Transverse colon (tissue), 4 donors: ENCODE data around the gene ZNF234. TPM values are rescaled to one million over a fixed set of nuclear protein-coding genes. Genes with fewer than 3 reads are reported as not detected.

Experiments used
- DNase-seq: peaks from one replicate; pipeline ENCODE4 v3.0.0-alpha.2; 2019
- H3K27ac ChIP-seq, 4 donors: fragments of 200-600 bp; sonication (generic); 2 replicates each; pipeline ENCODE4 v1.5.1; 2016 to 2018; ENCODE audit warnings: inconsistent platforms in 4 of 4
- H3K27me3 ChIP-seq: fragments of 200-600 bp; sonication (generic); 2 replicates; pipeline ENCODE4 v1.5.1; 2017; ENCODE audit warnings: inconsistent platforms
- H3K36me3 ChIP-seq, 4 donors: fragments of 200-600 bp; sonication (generic); 2 replicates each; pipeline ENCODE4 v1.5.1; 2017 to 2019; ENCODE audit warnings: inconsistent platforms in 4 of 4
- H3K4me1 ChIP-seq, 4 donors: fragments of 200-600 bp; sonication (generic); 2 replicates each; pipeline ENCODE4 v1.5.1; 2017 to 2020; ENCODE audit warnings: inconsistent platforms in 4 of 4
- H3K4me3 ChIP-seq, 4 donors: fragments of 200-600 bp; sonication (generic); 1 replicate in 1 of 4; 2 replicates in 3 of 4; pipeline versions ENCODE4 v1.5.1 to v1.6.1; 2017 to 2019; ENCODE audit warnings: inconsistent platforms in 4 of 4
- H3K9me3 ChIP-seq, 2 donors: fragments of 200-600 bp; sonication (generic); 2 replicates each; pipeline ENCODE4 v1.5.1; 2017 to 2019; ENCODE audit warnings: inconsistent platforms in 2 of 2
- EP300 ChIP-seq: sonication (generic); formaldehyde crosslinking; IDR thresholded peaks from one replicate; pipeline ENCODE4 v1.6.1; 2017; ENCODE audit warnings: antibody characterized with exemption, low read depth
- POLR2A ChIP-seq: fragments of 450-650 bp; IDR thresholded peaks from one replicate; pipeline ENCODE4 v1.6.1; 2016; ENCODE audit warnings: antibody characterized with exemption, mild to moderate bottlenecking, moderate library complexity
- POLR2AphosphoS5 ChIP-seq, 3 donors: sonication (generic); formaldehyde crosslinking; IDR thresholded peaks; one replicate each; pipeline ENCODE4 v1.6.1; 2016; ENCODE audit warnings: antibody characterized with exemption in 3 of 3
- WGBS, 2 donors: methylation state at CpG; one replicate each; pipeline ENCODE4 v1.1.5; 2018; ENCODE audit warnings: low coverage in 1 of 2; 5-methylcytosine and 5-hydroxymethylcytosine counted together
- in situ Hi-C, 4 donors: fragments of 200-750 bp; cut with MboI; loops; one replicate each; pipeline versions ENCODE4 v1.15.0 to v1.15.1; 2017; ENCODE audit warnings: low sequenced_read_pairs in 3 of 4, low pct_ligation_motif_present in 1 of 4, low pct_unique_long_range_greater_than_20kb in 1 of 4
- intact Hi-C: fragments of 100-400 bp; cut with DNase I; formaldehyde crosslinking; loops from one replicate; pipeline ENCODE4 v1.15.1; 2023; ENCODE audit warnings: low total_unique reads
- total RNA-seq, 4 donors: library from RNA; depleted of rRNA; stranded (reverse); fragments of >200 nt; gene quantifications; one replicate each; pipeline ENCODE4 v1.1.0, GENCODE V29; 2016
- TF ChIP-seq, protein P1 (sequence below), 5 experiments: fragments of 200-600 bp in 3 of 5; fragments of 450-650 bp in 2 of 5; sonication (generic) in 3 of 5; IDR thresholded peaks; 1 replicate in 2 of 5; 2 replicates in 3 of 5; pipeline ENCODE4 v1.5.1; 2016 to 2017; ENCODE audit warnings: antibody characterized with exemption in 5 of 5, inconsistent platforms in 3 of 5, mild to moderate bottlenecking in 2 of 5, moderate library complexity in 1 of 5

The ZNF234 gene
- total RNA-seq, 4 donors from 2014 or later: 4.6 to 12.4 (median 10.1) TPM; not detected in 1

GRCh38 chr19:44109458-44109857, 31.9 kb upstream of the ZNF234 start:
- in situ Hi-C loops (no loop called here), intact Hi-C loops (loop anchor here (10.0 kb wide), 1 partner anchor 55 kb away; the partner anchor contains the start of gene ZNF226)
- no peak for TF ChIP-seq POLR2A
- TF ChIP-seq, protein P1, sequence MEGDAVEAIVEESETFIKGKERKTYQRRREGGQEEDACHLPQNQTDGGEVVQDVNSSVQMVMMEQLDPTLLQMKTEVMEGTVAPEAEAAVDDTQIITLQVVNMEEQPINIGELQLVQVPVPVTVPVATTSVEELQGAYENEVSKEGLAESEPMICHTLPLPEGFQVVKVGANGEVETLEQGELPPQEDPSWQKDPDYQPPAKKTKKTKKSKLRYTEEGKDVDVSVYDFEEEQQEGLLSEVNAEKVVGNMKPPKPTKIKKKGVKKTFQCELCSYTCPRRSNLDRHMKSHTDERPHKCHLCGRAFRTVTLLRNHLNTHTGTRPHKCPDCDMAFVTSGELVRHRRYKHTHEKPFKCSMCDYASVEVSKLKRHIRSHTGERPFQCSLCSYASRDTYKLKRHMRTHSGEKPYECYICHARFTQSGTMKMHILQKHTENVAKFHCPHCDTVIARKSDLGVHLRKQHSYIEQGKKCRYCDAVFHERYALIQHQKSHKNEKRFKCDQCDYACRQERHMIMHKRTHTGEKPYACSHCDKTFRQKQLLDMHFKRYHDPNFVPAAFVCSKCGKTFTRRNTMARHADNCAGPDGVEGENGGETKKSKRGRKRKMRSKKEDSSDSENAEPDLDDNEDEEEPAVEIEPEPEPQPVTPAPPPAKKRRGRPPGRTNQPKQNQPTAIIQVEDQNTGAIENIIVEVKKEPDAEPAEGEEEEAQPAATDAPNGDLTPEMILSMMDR (IDR thresholded peaks at IDR 0.05): no peak
- no peak for TF ChIP-seq EP300
- TF ChIP-seq POLR2AphosphoS5 (IDR thresholded peaks at IDR 0.05): no peak
- H3K9me3 ChIP-seq: peaks cover 44 to 68% of the 10 kb centered on the region in 2 donors
- no peaks in the 10 kb centered on the region for H3K27me3 ChIP-seq
- no peak overlapping the region for H3K4me3 ChIP-seq
- H3K27ac ChIP-seq: no peak overlapping the region
- DNase-seq: no peak
- H3K36me3 ChIP-seq: peaks cover 0 to 35% (median 16%) of the 10 kb centered on the region in 4 donors
- H3K4me1 ChIP-seq: peaks cover 0 to 18% (median 9%) of the 10 kb centered on the region in 4 donors

DNA sequence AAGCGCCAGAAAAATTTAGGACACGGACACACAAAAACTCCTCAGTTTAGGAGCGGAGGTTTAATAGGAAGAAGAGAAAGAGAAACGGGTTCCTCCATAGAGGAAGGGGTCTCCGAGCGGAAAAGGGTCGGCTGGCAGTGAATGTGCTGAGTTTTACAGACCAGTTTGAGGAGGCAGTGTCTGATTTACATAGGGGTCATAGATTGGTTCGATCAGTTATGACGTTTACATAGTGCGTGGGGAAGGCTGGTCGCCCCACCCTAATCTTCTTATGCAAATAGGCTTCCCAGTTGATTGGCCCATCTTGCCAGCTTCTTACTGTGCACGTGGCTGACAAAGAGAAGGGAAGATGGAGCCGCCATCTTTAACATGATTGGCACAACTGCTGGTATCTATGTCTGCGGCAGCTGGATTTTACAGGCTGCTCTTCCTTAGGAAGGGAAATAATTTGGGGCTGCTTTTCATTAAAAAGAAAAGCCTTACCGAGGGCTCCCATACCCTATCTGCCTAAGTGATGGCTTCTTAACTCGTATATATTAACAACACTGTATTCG, 29.4 kb upstream of the ZNF234 start:
- intact Hi-C loops (no loop called here), in situ Hi-C loops (no loop called here)
- Histone ChIP-seq H3K36me3 (peaks cover 0 to 12% (median 6%) of the 10 kb centered on the region in 4 donors), H3K4me3 (peak overlapping the region in 3 of 4 donors; percentile 56 to 84 (median 83)), H3K4me1 (peaks cover 0 to 21% (median 10%) of the 10 kb centered on the region in 4 donors), H3K27me3 (no peaks in the 10 kb centered on the region), H3K27ac (no peak overlapping the region), H3K9me3 (peaks cover 25 to 43% of the 10 kb centered on the region in 2 donors)
- 35 to 39% methylated on average over 11 to 17 of the region's 17 CpGs for WGBS, 2 donors
- DNase-seq: no peak
- TF ChIP-seq POLR2AphosphoS5 (IDR thresholded peaks at IDR 0.05) (no peak), POLR2A (no peak), EP300 (no peak)
- TF ChIP-seq, protein P1 (IDR thresholded peaks at IDR 0.05): no peak

DNA sequence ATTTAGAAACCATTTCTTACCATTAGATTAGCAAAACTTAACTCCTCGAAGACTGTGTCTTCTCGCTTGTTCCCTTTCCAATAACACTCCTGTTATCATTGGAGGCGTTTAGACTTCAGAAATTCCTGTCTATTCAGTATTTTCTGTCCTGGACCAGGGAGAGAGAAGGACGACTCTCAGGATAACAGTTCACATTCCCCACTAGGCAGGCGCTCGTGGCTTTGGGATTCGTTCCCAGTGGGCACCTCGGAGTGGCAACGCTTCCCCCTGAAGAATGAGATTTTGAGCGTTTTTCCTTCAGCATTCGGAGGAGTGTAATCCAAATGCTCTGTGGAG, 28.6 kb upstream of the ZNF234 start:
- intact Hi-C loops: no loop called here

DNA sequence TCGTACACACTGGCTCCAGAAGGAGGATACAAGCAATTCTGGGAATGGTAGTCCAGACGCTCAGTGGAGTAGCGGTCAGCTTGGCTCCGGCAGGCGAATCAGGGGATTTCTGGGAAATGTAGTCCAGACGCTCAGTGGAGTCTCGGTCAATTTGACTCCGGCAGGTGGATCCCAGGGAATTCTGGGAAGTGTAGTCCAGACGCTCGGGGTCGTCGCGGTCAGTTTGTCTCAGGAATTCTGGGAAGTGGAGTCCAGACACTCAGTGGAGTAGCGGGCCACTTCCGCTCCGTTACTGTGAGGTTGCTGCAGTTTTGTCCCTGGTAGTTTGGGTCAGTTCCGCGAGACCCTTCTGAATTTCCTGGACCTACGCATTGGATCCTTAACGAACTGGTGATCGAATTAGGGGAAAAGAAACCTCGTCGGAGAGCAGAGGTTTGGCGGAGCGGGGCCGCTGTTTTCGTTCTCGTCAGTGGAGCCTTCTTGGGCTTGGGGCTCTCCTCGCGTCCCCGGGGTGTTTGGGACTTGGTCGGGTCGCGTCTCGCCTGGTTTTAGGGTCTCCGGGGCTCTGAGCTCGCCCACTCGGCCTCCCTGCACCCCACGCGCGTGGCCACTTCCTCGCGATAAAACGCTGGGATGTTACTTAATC, 28.1 kb upstream of the ZNF234 start, which contains the start of gene ZNF225:
ZNF225 (plus strand) TSS at position 262 of the 646 bp plus-strand sequence. CDS start 2,429 bp downstream, outside the sequence.
- Histone ChIP-seq H3K27ac (peak within 1 kb of the TSS; percentile 63 to 85 (median 80)), H3K9me3 (peaks cover 14 to 30% of the 10 kb centered on the region in 2 donors), H3K4me3 (peak within 1 kb of the TSS; percentile 56 to 84 (median 76)), H3K27me3 (no peaks in the 10 kb centered on the region), H3K4me1 (peaks cover 0 to 21% (median 10%) of the 10 kb centered on the region in 4 donors), H3K36me3 (peaks cover 0 to 14% (median 4%) of the 10 kb centered on the region in 4 donors)
- no peak for TF ChIP-seq POLR2A
- TF ChIP-seq, protein P1 (IDR thresholded peaks at IDR 0.05): peak in 1 of 5 experiments; percentile 0
- peak; percentile 58 to 73 (median 60) for TF ChIP-seq POLR2AphosphoS5 (IDR thresholded peaks at IDR 0.05)
- no peak for TF ChIP-seq EP300
- WGBS, 2 donors: 0 to 1% methylated on average over 6 to 34 of the region's 44 CpGs
- DNase-seq: peak; percentile 96
- intact Hi-C loops: no loop called here
- in situ Hi-C loops: no loop called here

More for the DNA sequence above, 28.6 kb upstream of the ZNF234 start:
- in situ Hi-C loops: no loop called here
- TF ChIP-seq, protein P1 (IDR thresholded peaks at IDR 0.05): peak in 2 of 5 experiments; percentile 30 to 33
- no peak for TF ChIP-seq POLR2AphosphoS5 (IDR thresholded peaks at IDR 0.05)
- TF ChIP-seq EP300: no peak
- peaks cover 18 to 35% of the 10 kb centered on the region in 2 donors for H3K9me3 ChIP-seq
- H3K4me1 ChIP-seq: peaks cover 0 to 21% (median 10%) of the 10 kb centered on the region in 4 donors
- no peaks in the 10 kb centered on the region for H3K27me3 ChIP-seq
- DNase-seq: no peak
- peaks cover 0 to 12% (median 4%) of the 10 kb centered on the region in 4 donors for H3K36me3 ChIP-seq
- WGBS, 2 donors: 0 to 3% methylated on average over 9 to 11 of the region's 11 CpGs
- peak overlapping the region; percentile 54 to 83 (median 60) for H3K27ac ChIP-seq
- peak overlapping the region; percentile 4 to 84 (median 70) for H3K4me3 ChIP-seq
